ENCODE measurements around the gene FAM118A.

GRCh38 chr22:45304971-45305370, 4.8 kb upstream of the FAM118A start:
- no peak for TF ChIP-seq CTCF (IDR thresholded peaks at IDR 0.05; ENCODE audit: insufficient read depth, low read depth, low read length)
- no peak for TF ChIP-seq EZH2 (IDR thresholded peaks at IDR 0.05; ENCODE audit: insufficient read depth, low read length)

Data from astrocyte (in vitro differentiated cells and primary cell).